Stimulated activated CD4-positive, alpha-beta T cell treated with anti-CD3 and anti-CD28 coated beads, Interleukin-1b, Interleukin-23, amount 100 ng/mL, for 24 hours (primary cell): Measurements from ENCODE around the gene TBKBP1.
A peak's percentile ranks its signal among the peaks of the same experiment; 100 is the strongest.

Experiments used
- DNase-seq, 4 experiments: peaks; one replicate each; pipeline ENCODE4 v3.0.0-alpha.2; 2020; ENCODE audit warnings: low read depth in 4 of 4, low spot score in 1 of 4

The TBKBP1 gene, protein sequence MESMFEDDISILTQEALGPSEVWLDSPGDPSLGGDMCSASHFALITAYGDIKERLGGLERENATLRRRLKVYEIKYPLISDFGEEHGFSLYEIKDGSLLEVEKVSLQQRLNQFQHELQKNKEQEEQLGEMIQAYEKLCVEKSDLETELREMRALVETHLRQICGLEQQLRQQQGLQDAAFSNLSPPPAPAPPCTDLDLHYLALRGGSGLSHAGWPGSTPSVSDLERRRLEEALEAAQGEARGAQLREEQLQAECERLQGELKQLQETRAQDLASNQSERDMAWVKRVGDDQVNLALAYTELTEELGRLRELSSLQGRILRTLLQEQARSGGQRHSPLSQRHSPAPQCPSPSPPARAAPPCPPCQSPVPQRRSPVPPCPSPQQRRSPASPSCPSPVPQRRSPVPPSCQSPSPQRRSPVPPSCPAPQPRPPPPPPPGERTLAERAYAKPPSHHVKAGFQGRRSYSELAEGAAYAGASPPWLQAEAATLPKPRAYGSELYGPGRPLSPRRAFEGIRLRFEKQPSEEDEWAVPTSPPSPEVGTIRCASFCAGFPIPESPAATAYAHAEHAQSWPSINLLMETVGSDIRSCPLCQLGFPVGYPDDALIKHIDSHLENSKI

DNA sequence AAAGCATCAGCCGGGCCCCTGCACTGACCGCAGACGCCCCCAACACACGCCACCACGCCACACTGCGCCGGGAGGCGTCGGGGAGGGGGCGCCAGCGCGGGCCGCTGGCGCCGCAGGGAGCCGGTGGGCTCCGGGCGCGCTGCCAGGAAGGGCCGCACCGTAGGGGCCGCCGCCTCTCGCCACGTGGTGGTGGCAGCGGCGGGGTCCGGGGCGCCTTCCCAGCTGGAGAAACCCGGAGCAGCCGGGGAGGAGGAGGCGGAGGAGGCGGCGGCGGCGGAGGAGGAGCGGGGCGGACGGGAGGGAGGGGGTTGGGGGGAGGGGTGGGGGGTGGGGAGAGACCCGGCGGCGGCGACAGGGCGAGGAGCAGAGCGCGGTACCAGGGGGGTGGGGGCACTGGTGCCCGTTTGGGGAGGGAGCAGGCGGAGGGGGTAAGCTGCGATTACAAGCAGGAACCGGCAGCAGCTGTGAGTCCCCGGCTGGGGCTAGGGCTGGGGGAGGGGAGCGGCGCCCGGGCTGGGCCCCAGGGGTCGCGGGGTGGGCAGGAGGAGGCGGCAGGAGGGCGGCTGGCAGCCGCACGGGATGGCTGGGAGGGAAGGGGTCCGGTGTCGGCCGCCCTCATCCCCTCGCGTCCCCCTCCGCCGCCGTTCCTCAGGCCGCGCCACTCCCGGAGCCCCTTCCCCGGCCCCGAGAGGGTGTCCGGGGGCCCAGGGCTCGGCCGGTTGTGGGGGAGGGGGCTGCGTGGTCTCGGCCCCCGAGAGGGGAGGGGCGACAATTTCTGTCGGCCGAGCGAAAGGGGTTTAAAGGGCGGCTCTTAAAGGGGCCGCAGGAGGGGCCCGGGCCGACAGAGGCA is at the start of gene TBKBP1:
TSS of gene TBKBP1 (plus strand) at position 431 of the 850 bp plus-strand sequence. CDS start 1,952 bp downstream, outside the sequence.
- DNase-seq, result peak in 1 of 4 experiments; percentile 42

DNA sequence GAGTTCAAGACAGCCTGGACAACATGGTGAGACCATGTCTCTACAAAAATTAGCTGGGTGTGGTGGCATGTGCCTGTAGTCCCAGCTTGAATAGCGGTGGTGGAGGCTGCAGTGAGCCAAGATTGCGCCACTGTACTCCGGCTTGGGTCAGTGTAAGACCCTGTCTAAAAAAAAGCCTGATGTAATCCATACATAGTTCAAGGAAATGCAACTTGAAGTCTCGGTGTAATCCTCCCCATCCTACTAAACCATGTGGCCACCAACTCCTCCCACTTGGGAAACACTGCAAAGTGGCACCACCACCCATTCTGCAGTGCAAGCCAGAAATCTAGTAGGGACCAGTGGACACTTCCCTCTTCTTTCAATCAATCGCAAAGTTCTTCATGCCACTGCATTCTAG is 49.6 kb upstream of the TBKBP1 start:
- no peak for DNase-seq

DNA sequence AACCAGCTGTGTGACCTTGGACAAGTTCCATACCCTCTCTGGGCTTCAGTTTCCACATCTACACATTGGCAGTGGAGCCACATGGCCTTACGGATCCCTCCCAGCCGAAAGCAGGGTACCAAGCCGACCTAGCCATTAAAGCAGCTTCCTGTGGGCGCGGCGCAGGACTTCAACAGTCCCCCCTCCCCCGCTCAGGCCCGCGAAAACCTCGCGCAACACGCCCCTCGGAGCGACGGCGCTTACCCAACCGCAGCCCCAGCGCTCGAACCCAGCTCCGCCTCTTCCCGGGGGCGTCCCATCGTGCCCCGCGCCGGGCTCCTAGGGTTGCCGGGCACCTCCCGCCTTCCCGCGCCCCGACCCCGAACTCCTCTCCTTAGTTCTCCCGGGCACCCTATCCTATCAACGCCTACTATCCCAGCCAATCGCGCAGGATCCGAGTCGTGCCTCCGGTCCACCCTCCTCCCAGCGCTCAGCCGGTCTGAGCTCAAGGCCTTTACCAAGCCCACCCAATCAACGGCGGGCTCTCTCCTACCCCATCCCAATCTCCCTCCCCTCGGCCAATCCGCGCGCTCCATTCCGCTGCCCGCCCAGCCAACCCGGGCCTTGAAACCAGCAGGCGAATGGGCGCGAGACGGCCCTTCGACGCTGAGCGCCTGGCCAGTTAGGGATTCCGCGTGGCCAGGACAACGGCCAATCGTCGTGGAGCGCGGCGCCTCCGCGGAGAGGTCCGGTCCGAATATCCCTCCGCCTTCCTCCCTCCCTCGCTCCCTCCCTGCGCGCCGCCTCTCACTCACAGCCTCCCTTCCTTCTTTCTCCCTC is 44.6 kb upstream of the TBKBP1 start, which contains the start of gene KPNB1:
TSS of gene KPNB1 (plus strand) at position 767 of the 819 bp plus-strand sequence. CDS start 326 bp downstream, outside the sequence.
- peak; percentile 87 to 97 (median 94) for DNase-seq

GRCh38 chr17:47649972-47650524 is 43.9 kb upstream of the TBKBP1 start:
- peak in 1 of 4 experiments; percentile 18 for DNase-seq

DNA sequence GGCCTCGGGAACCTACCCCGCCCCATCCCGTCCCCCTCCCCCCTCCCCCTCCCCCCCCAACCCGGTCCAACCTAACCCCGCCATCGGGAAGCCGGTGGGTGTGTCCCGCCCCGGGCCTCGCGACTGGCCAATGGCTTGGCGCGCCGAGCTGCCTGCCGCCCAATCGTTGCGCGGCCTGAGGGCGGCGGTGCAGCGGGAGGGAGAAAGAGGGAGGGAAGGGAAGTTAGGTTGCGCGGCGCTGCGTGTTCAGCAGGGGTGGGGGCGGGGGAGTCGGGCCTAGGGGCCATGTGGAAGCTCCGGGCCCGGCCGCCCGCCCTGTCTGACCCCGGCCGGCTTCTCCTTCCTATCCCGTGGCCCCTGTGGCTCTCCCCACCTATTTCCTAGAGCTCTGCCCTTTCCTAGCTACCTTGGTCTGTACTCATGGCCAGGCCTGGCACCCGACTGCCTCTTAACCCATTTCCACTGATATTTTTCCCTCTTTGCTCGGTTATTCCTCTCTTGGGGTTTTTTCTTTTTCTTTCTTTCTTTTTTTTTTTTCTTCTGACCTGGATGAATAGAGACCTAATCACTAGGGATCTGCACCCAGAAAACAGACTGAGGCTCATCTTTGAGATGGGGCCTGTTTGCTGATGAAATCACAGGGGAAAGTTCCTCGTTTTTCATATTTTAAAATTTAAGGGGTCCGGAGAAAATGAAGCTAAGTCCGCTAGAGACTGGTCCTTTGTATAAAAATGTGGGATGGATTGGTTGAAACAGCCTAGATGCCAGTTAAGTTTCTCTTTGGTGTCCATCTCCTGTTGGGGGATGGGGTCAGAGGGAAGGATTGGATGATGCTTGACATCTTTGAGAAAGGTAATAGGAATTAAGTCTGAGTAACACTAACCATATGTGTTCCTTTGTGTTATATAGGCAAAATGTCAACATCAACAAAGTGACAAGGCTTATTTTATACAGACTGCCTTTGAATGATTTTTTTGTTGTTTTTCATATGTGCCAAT is 43.1 kb upstream of the TBKBP1 start:
- DNase-seq, result peak; percentile 85 to 93 (median 88)

GRCh38 chr17:47651704-47652103 is 42.3 kb upstream of the TBKBP1 start:
- no peak for DNase-seq

- no peak for DNase-seq
Observed at GRCh38 chr17:47652570-47652969, 41.4 kb upstream of the TBKBP1 start.

- no peak for DNase-seq
Observed at GRCh38 chr17:47653442-47653841, 40.5 kb upstream of the TBKBP1 start.

GRCh38 chr17:47654991-47655390 is 39.0 kb upstream of the TBKBP1 start:
- DNase-seq, result no peak

- no peak for DNase-seq
Observed at GRCh38 chr17:47660064-47660492, 33.9 kb upstream of the TBKBP1 start.

GRCh38 chr17:47663912-47664623 is 29.9 kb upstream of the TBKBP1 start:
- peak; percentile 27 to 36 (median 32) for DNase-seq

- no peak for DNase-seq
Observed at GRCh38 chr17:47664624-47664941, 29.4 kb upstream of the TBKBP1 start.

GRCh38 chr17:47665655-47666054 is 28.3 kb upstream of the TBKBP1 start:
- DNase-seq, result no peak

DNA sequence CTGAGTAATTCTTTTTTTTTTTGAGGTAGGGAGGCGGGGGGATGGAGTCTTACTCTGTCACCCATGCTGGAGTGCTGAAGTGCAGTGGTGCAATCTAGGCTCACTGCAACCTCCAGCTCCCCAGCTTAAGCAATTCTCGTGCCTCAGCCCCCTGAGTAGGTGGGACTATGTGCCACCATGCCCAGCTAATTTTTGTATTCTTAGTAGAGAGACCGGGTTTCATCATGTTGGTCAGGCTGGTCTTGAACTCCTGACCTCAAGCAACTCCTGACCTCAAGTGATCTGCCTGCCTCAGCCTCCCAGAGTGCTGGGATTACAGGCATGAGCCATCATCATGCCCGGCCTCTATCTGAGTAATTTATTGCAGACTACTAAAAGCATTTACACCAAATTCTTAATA is 24.9 kb upstream of the TBKBP1 start:
- DNase-seq, result no peak

DNA sequence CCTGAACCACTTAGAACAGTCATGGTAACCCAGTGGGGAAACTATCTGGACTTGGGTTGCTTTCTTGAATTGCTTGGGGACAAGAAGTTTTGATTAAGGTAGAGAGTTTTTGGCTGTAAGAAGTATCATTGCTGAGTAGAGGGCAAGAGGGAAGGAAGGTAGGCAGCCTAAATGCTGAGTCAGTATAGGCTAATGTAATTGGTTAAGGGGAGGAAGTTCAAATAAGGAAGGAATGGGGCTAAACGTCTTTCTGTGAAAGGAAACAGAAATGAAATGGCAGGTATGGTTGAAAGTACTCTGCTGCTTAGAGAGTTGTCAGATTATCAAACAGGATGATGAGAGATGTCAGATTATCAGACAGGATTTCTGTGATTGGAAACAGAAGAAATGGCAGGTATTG is 23.9 kb upstream of the TBKBP1 start:
- DNase-seq, result no peak

- no peak for DNase-seq
Observed at GRCh38 chr17:47674499-47674898, 19.5 kb upstream of the TBKBP1 start.

DNA sequence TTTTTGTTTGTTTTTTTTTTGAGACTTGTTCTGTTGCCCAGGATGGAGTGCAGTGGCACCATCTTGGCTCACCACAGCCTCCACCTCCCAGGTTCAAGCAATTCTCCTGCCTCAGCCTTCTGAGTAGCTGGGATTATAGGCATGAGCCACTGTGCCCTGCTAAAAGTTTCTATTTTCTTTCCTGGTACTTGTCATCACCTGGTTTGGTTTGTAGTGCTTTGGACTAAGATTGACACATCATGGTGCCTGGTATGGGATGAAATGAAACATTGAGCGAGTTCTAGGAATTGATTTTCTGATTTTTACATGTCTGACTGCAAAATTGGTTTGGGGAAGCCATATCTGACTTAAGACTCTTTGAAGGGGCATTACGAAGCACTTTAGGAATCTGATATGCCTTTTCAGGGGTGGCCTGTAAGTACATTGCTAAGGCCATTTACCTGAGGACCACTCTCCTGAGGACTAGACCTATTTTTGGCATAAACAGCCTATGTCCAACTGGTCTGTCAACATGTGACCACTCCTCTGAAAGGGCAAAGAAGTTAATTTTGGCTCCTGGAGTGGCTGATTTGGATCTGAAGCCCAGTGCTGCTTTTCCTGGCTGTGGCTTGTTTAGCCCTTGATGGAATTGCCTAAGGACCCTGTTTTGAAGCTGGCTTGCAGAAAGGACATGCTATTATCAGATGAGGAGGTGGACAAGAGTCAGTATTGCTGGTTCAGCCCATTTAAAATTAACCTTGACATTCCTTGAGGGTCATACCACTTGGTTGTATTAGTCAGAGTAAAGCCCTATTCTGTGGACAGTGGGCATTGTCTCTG is 18.4 kb upstream of the TBKBP1 start:
- no peak for DNase-seq

DNA sequence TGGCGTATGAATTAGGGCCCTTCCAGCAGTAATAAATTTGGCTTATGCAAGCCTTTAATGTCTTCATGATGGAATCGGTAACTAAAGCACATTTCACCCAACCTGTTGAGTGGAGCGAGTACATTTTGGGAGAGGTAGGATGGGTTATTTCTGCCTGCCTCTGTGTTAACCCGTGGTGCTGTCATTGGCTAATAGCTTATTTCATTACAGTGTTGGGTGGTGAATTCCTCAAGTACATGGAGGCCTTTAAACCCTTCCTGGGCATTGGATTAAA is 17.8 kb upstream of the TBKBP1 start:
- no peak for DNase-seq
